Kidney (tissue), 14 donors: ENCODE measurements around the gene TADA3. TPM values are rescaled to one million over a fixed set of nuclear protein-coding genes. Genes with fewer than 3 reads are reported as not detected.
A peak's percentile ranks its signal among the peaks of the same experiment; 100 is the strongest.

ENCODE experiments used
- DNase-seq, 5 donors: peaks; one replicate each; pipeline ENCODE4 v3.0.0-alpha.2; 2013 to 2020
- FAIRE-seq: peaks from 2 replicates; lab custom pipeline; 2012; peaks lifted over from hg19 to GRCh38; lab: Jason Lieb, UNC
- H3K27ac ChIP-seq, 2 donors: one replicate each; pipeline ENCODE4 v1.7.0; 2013; ENCODE audit warnings: low read depth in 2 of 2, low read length in 2 of 2, inconsistent platforms in 1 of 2
- H3K27me3 ChIP-seq: one replicate; pipeline ENCODE4 v1.7.1; 2013; ENCODE audit warnings: low read length, inconsistent platforms; ENCODE audit not compliant: control insufficient read depth, insufficient read depth
- H3K36me3 ChIP-seq, 3 donors: one replicate each; pipeline versions ENCODE4 v1.7.0 to v1.7.1; 2013; ENCODE audit warnings: low read length in 3 of 3, control low read depth in 1 of 3, inconsistent platforms in 1 of 3; ENCODE audit not compliant: insufficient read depth in 3 of 3, control insufficient read depth in 2 of 3
- H3K4me1 ChIP-seq, 3 donors: one replicate each; pipeline versions ENCODE4 v1.7.0 to v1.7.1; 2013; ENCODE audit warnings: low read length in 3 of 3, inconsistent platforms in 1 of 3, low read depth in 1 of 3; ENCODE audit not compliant: control insufficient read depth in 2 of 3, insufficient read depth in 2 of 3
- H3K4me3 ChIP-seq, 3 donors: one replicate each; pipeline versions ENCODE4 v1.7.0 to v1.8.1; 2013; ENCODE audit warnings: low read length in 3 of 3, control low read depth in 1 of 3, inconsistent platforms in 1 of 3
- H3K9ac ChIP-seq, 3 donors: one replicate each; pipeline versions ENCODE4 v1.7.0 to v1.7.1; 2013; ENCODE audit warnings: low read length in 3 of 3, control low read depth in 1 of 3, inconsistent platforms in 1 of 3
- H3K9me3 ChIP-seq, 3 donors: one replicate each; pipeline versions ENCODE4 v1.7.0 to v1.7.1; 2013; ENCODE audit warnings: low read length in 3 of 3, control low read depth in 1 of 3, inconsistent platforms in 1 of 3; ENCODE audit not compliant: control insufficient read depth in 2 of 3, insufficient read depth in 1 of 3
- CTCF ChIP-seq: IDR thresholded peaks from 3 replicates; pipeline ENCODE4 v1.5.1; 2012; ENCODE audit warnings: mild to moderate bottlenecking, moderate library complexity, borderline replicate concordance; ENCODE audit not compliant: insufficient read depth; ENCODE audit errors: extremely low read depth
- intact Hi-C: fragments of 100-400 bp; cut with DNase I; formaldehyde crosslinking; loops from one replicate; pipeline ENCODE4 v1.11.1; 2022
- polyA plus RNA-seq: library from polyadenylated mRNA; stranded (reverse); fragments of 350-450 nt; fragmentation: Illumina TruSeq; extraction: RNeasy Lipid Tissue Mini Kit (QIAGEN cat#74804); gene quantifications from one replicate; pipeline ENCODE4 v1.2.3, GENCODE V29; 2014; ENCODE audit warnings: low read depth, low replicate concordance; ENCODE audit not compliant: insufficient read depth
- total RNA-seq: library from RNA; stranded (reverse); fragmentation: NEBNext Ultra II Directional; extraction: Animal tissue kit (Norgen Biotek cat#: 25700); gene quantifications from one replicate; pipeline ENCODE4 v1.2.1, GENCODE V29; 2021
- donor health status: control.
- donor health status: control.
- donor health status: control.
- donor health status: control.
- donor health status: control.
- donor health status: DM: yes; HTN: yes; CAD: no.
- donor health status: Normal renal cell carcinoma (clear cell type).

Gene TADA3
- total and polyA plus RNA-seq, 2 donors from 2014 or later: 58.4 to 65.1 TPM

- intact Hi-C loops: no loop called here
- H3K27me3 ChIP-seq: no peaks in the 10 kb centered on the region
- TF ChIP-seq CTCF: no peak
- FAIRE-seq (no peak), DNase-seq (no peak)
- peaks cover 2 to 15% (median 8%) of the 10 kb centered on the region in 3 donors for H3K36me3 ChIP-seq
- H3K4me1 ChIP-seq: peaks cover 0 to 27% (median 13%) of the 10 kb centered on the region in 3 donors
- H3K27ac ChIP-seq: peak overlapping the region; percentile 5 to 85
- no peak overlapping the region for H3K9ac ChIP-seq
- H3K9me3 ChIP-seq: no peaks in the 10 kb centered on the region
- no peak overlapping the region for H3K4me3 ChIP-seq
Measured at GRCh38 chr3:9781978-9782603, 10.2 kb downstream of the TADA3 start.

GRCh38 chr3:9781551-9781950 is 10.7 kb downstream of the TADA3 start:
- H3K36me3 ChIP-seq: peaks cover 2 to 10% (median 8%) of the 10 kb centered on the region in 3 donors

GRCh38 chr3:9780910-9781309 is 11.4 kb downstream of the TADA3 start:
- Histone ChIP-seq H3K27me3 (no peaks in the 10 kb centered on the region), H3K4me3 (no peak overlapping the region), H3K36me3 (peaks cover 0 to 7% (median 6%) of the 10 kb centered on the region in 3 donors), H3K9ac (no peak overlapping the region), H3K9me3 (no peaks in the 10 kb centered on the region), H3K4me1 (peaks cover 0 to 25% (median 13%) of the 10 kb centered on the region in 3 donors), H3K27ac (peak overlapping the region; percentile 69 to 85)
- TF ChIP-seq CTCF: no peak
- DNase-seq (no peak), FAIRE-seq (no peak)
- intact Hi-C loops: no loop called here

More at GRCh38 chr3:9781551-9781950, 10.7 kb downstream of the TADA3 start:
- no peak for FAIRE-seq
- Histone ChIP-seq H3K4me3 (no peak overlapping the region), H3K9me3 (no peaks in the 10 kb centered on the region), H3K9ac (peak overlapping the region in 2 of 3 donors; percentile 8 to 51), H3K4me1 (peaks cover 0 to 27% (median 13%) of the 10 kb centered on the region in 3 donors), H3K27ac (peak overlapping the region; percentile 69 to 85), H3K27me3 (no peaks in the 10 kb centered on the region)
- no peak for DNase-seq
- TF ChIP-seq CTCF: no peak
- intact Hi-C loops: no loop called here
